HG02763 (cell line): Measurements from ENCODE around the gene SCAANT1.

Source experiments
- ATAC-seq: cut with Tn5 transposase; IDR thresholded peaks from one replicate; pipeline ENCODE4 v1.9.1; 2021; ENCODE audit warnings: mild to moderate bottlenecking, moderate library complexity; ENCODE audit not compliant: unreplicated experiment

The SCAANT1 gene

GRCh38 chr3:63864008-63864964 lies 47.9 kb downstream of the SCAANT1 start:
- peak; percentile 52 for ATAC-seq

GRCh38 chr3:63863150-63864007 lies 48.8 kb downstream of the SCAANT1 start, which contains the start of the genes ATXN7 and THOC7:
Gene ATXN7 (plus strand): TSS chr3:63863867. CDS start chr3:63912599, 48,732 bp downstream.
Gene THOC7 (minus strand): TSS chr3:63863805. CDS start chr3:63863790, 15 bp downstream.
- ATAC-seq, result peak; percentile 76

GRCh38 chr3:63862804-63863149 lies 49.4 kb downstream of the SCAANT1 start:
- no peak for ATAC-seq
